ENCODE results near the gene RHBDF1. TPM values are rescaled to one million over a fixed set of nuclear protein-coding genes. Genes with fewer than 3 reads are reported as not detected.

Gene RHBDF1
- total RNA-seq, 1 donor from 2014 or later = 55.5 TPM

DNA sequence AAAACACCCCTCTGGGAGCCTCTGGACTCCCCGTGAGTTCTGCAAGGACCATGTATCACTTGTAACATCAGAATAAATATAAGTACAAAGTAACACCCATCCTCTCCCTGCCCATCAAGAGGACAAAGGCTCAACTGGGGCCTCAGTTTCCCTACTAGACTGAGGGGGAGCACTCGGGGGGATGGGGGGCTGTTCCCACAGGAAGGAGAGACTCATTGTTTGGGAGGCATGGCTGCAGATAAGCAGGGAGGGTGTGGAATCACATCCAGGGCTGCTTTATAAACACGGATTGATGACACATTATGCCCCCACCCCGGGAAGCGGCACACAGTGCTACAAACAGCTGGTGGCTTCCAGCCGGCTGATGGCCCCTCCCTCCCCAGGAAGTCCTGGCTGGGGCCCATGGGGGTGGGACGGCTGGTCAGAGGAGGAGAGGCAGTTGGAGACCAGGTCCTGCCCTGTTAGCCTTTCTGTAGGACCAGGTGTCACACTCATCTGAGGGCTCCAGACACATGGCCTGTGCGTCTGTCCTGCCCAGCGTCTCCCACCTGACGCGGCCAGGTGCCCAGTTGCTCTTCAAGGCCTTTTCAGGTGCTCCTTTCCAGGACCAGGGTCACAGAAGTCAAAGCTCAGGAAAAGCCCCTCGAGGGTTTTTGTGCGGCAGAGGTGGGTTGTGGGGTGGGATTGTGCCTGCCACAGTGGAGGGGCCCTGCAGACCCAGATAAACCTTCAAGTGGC, 4.3 kb upstream of the RHBDF1 start:
- Mint-ChIP-seq H3K9me3 (ENCODE audit: unreplicated experiment) (no peaks in the 10 kb centered on the region), H3K27me3 (ENCODE audit: low read depth, unreplicated experiment) (no peaks in the 10 kb centered on the region), H3K36me3 (ENCODE audit: low read depth, unreplicated experiment) (peaks cover 3% of the 10 kb centered on the region), H3K4me3 (ENCODE audit: unreplicated experiment) (peak overlapping the region; percentile 67), H3K27ac (ENCODE audit: unreplicated experiment) (peak overlapping the region; percentile 66), H3K4me1 (ENCODE audit: low read depth, unreplicated experiment) (peaks cover 36% of the 10 kb centered on the region)
- Histone ChIP-seq H3K9ac (ENCODE audit: low read length) (peak overlapping the region; percentile 89), H3K27ac (ENCODE audit: low read depth, low read length) (peak overlapping the region; percentile 70), H4K20me1 (ENCODE audit: insufficient read depth, low read length) (peaks cover 9% of the 10 kb centered on the region), H3K4me1 (ENCODE audit: insufficient read depth, low read length) (peaks cover 53% of the 10 kb centered on the region), H3K9me3 (ENCODE audit: insufficient read depth, low read depth, low read length) (no peaks in the 10 kb centered on the region), H3K4me3 (ENCODE audit: insufficient read depth, low read depth, low read length) (peak overlapping the region; percentile 69), H3K79me2 (ENCODE audit: insufficient read depth, low read length) (peaks cover 16% of the 10 kb centered on the region), H3K36me3 (ENCODE audit: insufficient read depth, low read length) (peaks cover 2% of the 10 kb centered on the region), H3K4me2 (ENCODE audit: low read length) (peak overlapping the region; percentile 98), H3K27me3 (ENCODE audit: insufficient read depth, low read length) (no peaks in the 10 kb centered on the region), H2AFZ (ENCODE audit: low read depth, low read length) (no peak overlapping the region)
- DNase-seq (ENCODE audit: low read depth) (peak; percentile 75), FAIRE-seq (no peak)
- no peak for TF ChIP-seq CTCF (IDR thresholded peaks at IDR 0.05; ENCODE audit: insufficient read depth, low read depth, low read length)
- no peak for TF ChIP-seq EZH2 (IDR thresholded peaks at IDR 0.05; ENCODE audit: insufficient read depth, low read length)

DNA sequence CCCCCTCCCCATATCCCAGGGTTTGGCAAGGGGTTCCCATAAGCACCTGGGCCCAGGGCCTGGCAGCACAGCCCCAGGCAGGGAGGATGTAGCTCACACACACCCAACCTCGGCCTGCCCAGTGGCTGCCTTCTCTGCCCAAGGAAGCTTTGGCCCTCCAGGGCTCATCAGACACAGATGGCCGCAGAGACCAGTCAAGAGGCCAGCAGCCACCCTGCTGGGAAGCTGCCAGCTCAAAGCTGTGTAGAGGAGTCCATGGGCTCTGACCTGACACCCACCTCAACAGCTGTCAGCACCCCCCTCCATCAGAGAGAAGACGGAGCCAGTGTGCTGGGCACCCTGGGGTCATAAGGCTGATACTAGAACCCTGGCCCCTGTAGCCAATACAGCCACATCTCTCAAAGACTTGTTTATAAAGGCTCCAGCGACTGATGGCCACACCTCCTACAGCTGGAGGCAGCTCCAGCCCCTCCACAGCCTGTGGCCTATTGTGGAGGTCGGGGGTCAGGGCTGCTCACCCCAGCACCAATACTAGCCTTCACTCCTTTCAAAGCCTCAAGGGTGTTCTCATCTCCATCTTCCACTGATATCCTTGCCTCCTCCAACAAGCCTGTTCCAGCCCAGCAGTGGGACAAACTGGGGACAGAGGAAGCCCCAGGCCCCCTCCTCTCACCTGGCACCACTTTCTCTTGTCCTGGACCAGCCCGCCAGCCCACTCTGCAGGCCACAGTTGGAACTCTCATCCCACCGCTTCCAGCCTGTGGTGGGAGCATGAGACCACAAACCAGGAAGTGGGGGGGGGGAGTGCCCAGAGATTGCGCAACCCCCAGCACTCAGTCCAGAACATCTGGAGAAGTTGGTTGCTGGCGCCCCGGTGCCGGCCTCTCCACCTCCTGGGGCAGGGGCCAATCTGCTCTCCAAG, 3.4 kb upstream of the RHBDF1 start:
- no peaks in the 10 kb centered on the region for H3K27me3 ChIP-seq (ENCODE audit: insufficient read depth, low read length)
- H3K4me3 ChIP-seq (ENCODE audit: insufficient read depth, low read depth, low read length) = no peak overlapping the region
- no peak overlapping the region for H3K9ac ChIP-seq (ENCODE audit: low read length)
- Mint-ChIP-seq H3K9me3 (ENCODE audit: unreplicated experiment) (no peaks in the 10 kb centered on the region), H3K4me1 (ENCODE audit: low read depth, unreplicated experiment) (peaks cover 37% of the 10 kb centered on the region), H3K36me3 (ENCODE audit: low read depth, unreplicated experiment) (peaks cover 3% of the 10 kb centered on the region), H3K27ac (ENCODE audit: unreplicated experiment) (peak overlapping the region; percentile 79), H3K4me3 (ENCODE audit: unreplicated experiment) (peak overlapping the region; percentile 62), H3K27me3 (ENCODE audit: low read depth, unreplicated experiment) (no peaks in the 10 kb centered on the region)
- peaks cover 60% of the 10 kb centered on the region for H3K4me1 ChIP-seq (ENCODE audit: insufficient read depth, low read length)
- H3K27ac ChIP-seq (ENCODE audit: low read depth, low read length) = peak overlapping the region; percentile 70
- H2AFZ ChIP-seq (ENCODE audit: low read depth, low read length) = no peak overlapping the region
- no peak for TF ChIP-seq EZH2 (IDR thresholded peaks at IDR 0.05; ENCODE audit: insufficient read depth, low read length)
- TF ChIP-seq CTCF (IDR thresholded peaks at IDR 0.05; ENCODE audit: insufficient read depth, low read depth, low read length) = peak; percentile 8
- peaks cover 2% of the 10 kb centered on the region for H3K36me3 ChIP-seq (ENCODE audit: insufficient read depth, low read length)
- DNase-seq (ENCODE audit: low read depth) = peak; percentile 67
- H3K9me3 ChIP-seq (ENCODE audit: insufficient read depth, low read depth, low read length) = no peaks in the 10 kb centered on the region
- peaks cover 25% of the 10 kb centered on the region for H3K79me2 ChIP-seq (ENCODE audit: insufficient read depth, low read length)
- FAIRE-seq = no peak
- H3K4me2 ChIP-seq (ENCODE audit: low read length) = peak overlapping the region; percentile 98
- peaks cover 16% of the 10 kb centered on the region for H4K20me1 ChIP-seq (ENCODE audit: insufficient read depth, low read length)
